Central memory CD8-positive, alpha-beta T cell (primary cell): Measurements from ENCODE around the gene TMEM106A.
"Not testable (repeated sequence)": the region's sequence is repeated elsewhere in the genome, so short reads cannot be mapped to it uniquely, and the experiment has no call there.

Source experiments
- ATAC-seq: fragments of 150-1000 bp; cut with Tn5 transposase; replicated peaks from 2 replicates; pipeline ENCODE4 v1.10.0; 2022; ENCODE audit warnings: mild to moderate bottlenecking, moderate FRiP score, moderate number of reproducible peaks; ENCODE audit not compliant: poor library complexity, severe bottlenecking; ENCODE audit errors: extremely low read depth
- DNase-seq, 2 donors: peaks; one replicate each; pipeline ENCODE4 v3.0.0; 2021; ENCODE audit warnings: low spot score in 2 of 2
- H3K27ac Mint-ChIP-seq: one replicate; pipeline ENCODE4 v1.8.0; 2022; ENCODE audit warnings: low read depth, mild to moderate bottlenecking, moderate library complexity, mixed read lengths
- H3K27me3 Mint-ChIP-seq: one replicate; pipeline ENCODE4 v1.8.0; 2022; ENCODE audit warnings: mixed read lengths
- H3K36me3 Mint-ChIP-seq: one replicate; pipeline ENCODE4 v1.8.0; 2022; ENCODE audit warnings: mild to moderate bottlenecking, moderate library complexity, mixed read lengths; ENCODE audit not compliant: insufficient read depth
- H3K4me1 Mint-ChIP-seq: one replicate; pipeline ENCODE4 v1.8.0; 2022; ENCODE audit warnings: mixed read lengths
- H3K4me3 Mint-ChIP-seq: one replicate; pipeline ENCODE4 v1.8.0; 2022; ENCODE audit warnings: mild to moderate bottlenecking, moderate library complexity, mixed read lengths
- H3K9me3 Mint-ChIP-seq: one replicate; pipeline ENCODE4 v1.8.0; 2022; ENCODE audit warnings: mixed read lengths

TMEM106A gene

GRCh38 chr17:43219746-43220380 is 8.2 kb downstream of the TMEM106A start:
- no peak overlapping the region for H3K4me3 Mint-ChIP-seq
- H3K9me3 Mint-ChIP-seq: no peaks in the 10 kb centered on the region
- ATAC-seq (no peak), DNase-seq (no peak)
- peaks cover 15% of the 10 kb centered on the region for H3K36me3 Mint-ChIP-seq
- peaks cover 20% of the 10 kb centered on the region for H3K4me1 Mint-ChIP-seq
- no peaks in the 10 kb centered on the region for H3K27me3 Mint-ChIP-seq
- no peak overlapping the region for H3K27ac Mint-ChIP-seq

- no peak overlapping the region for H3K27ac Mint-ChIP-seq
- H3K27me3 Mint-ChIP-seq: no peaks in the 10 kb centered on the region
- ATAC-seq (no peak), DNase-seq (no peak)
- no peak overlapping the region for H3K4me3 Mint-ChIP-seq
- no peaks in the 10 kb centered on the region for H3K9me3 Mint-ChIP-seq
- H3K4me1 Mint-ChIP-seq: peaks cover 20% of the 10 kb centered on the region
- H3K36me3 Mint-ChIP-seq: peaks cover 13% of the 10 kb centered on the region
These were observed 8.9 kb downstream of the TMEM106A start for GRCh38 chr17:43220511-43221125.

GRCh38 chr17:43224146-43224705 is 12.6 kb downstream of the TMEM106A start:
- H3K27ac Mint-ChIP-seq: peak overlapping the region; percentile 71
- DNase-seq: peak in 1 of 2 donors; percentile 11
- no peaks in the 10 kb centered on the region for H3K27me3 Mint-ChIP-seq

GRCh38 chr17:43226393-43226792 is 14.7 kb downstream of the TMEM106A start:
- H3K36me3 Mint-ChIP-seq: peaks cover 3% of the 10 kb centered on the region
- no peaks in the 10 kb centered on the region for H3K9me3 Mint-ChIP-seq

More at GRCh38 chr17:43224146-43224705, 12.6 kb downstream of the TMEM106A start:
- Mint-ChIP-seq H3K4me1 (peaks cover 13% of the 10 kb centered on the region), H3K9me3 (no peaks in the 10 kb centered on the region), H3K36me3 (peaks cover 6% of the 10 kb centered on the region), H3K4me3 (no peak overlapping the region)
- ATAC-seq: no peak

GRCh38 chr17:43228020-43228782 is 16.5 kb downstream of the TMEM106A start, which contains the start of gene CCDC200:
Gene CCDC200 (minus strand): TSS chr17:43228623. CDS start chr17:43228554, 69 bp downstream.
- H3K9me3 Mint-ChIP-seq, H3K4me1 Mint-ChIP-seq, H3K36me3 Mint-ChIP-seq, ATAC-seq, H3K27ac Mint-ChIP-seq, H3K4me3 Mint-ChIP-seq, H3K27me3 Mint-ChIP-seq, DNase-seq: not testable (repeated sequence)

More at GRCh38 chr17:43226393-43226792, 14.7 kb downstream of the TMEM106A start:
- Mint-ChIP-seq H3K27ac (no peak overlapping the region), H3K4me1 (peaks cover 6% of the 10 kb centered on the region), H3K4me3 (no peak overlapping the region), H3K27me3 (no peaks in the 10 kb centered on the region)
- DNase-seq (no peak), ATAC-seq (no peak)

GRCh38 chr17:43231205-43232020 is 19.7 kb downstream of the TMEM106A start:
- not testable (repeated sequence) for H3K4me3 Mint-ChIP-seq, H3K36me3 Mint-ChIP-seq, H3K4me1 Mint-ChIP-seq, H3K9me3 Mint-ChIP-seq, ATAC-seq, H3K27ac Mint-ChIP-seq, DNase-seq, H3K27me3 Mint-ChIP-seq

GRCh38 chr17:43232021-43232699 is 20.5 kb downstream of the TMEM106A start:
- not testable (repeated sequence) for ATAC-seq, H3K27me3 Mint-ChIP-seq, H3K4me1 Mint-ChIP-seq, H3K36me3 Mint-ChIP-seq, H3K9me3 Mint-ChIP-seq, H3K27ac Mint-ChIP-seq
- peak overlapping the region; percentile 30 for H3K4me3 Mint-ChIP-seq
- peak; percentile 30 to 49 for DNase-seq

- not testable (repeated sequence) for H3K27ac Mint-ChIP-seq, DNase-seq, H3K4me1 Mint-ChIP-seq, H3K4me3 Mint-ChIP-seq, H3K9me3 Mint-ChIP-seq, H3K36me3 Mint-ChIP-seq, ATAC-seq, H3K27me3 Mint-ChIP-seq
These were observed 21.6 kb downstream of the TMEM106A start for GRCh38 chr17:43233263-43233662.

- H3K4me1 Mint-ChIP-seq, H3K4me3 Mint-ChIP-seq, ATAC-seq, H3K36me3 Mint-ChIP-seq, H3K27me3 Mint-ChIP-seq, H3K27ac Mint-ChIP-seq, H3K9me3 Mint-ChIP-seq, DNase-seq: not testable (repeated sequence)
These were observed 22.2 kb downstream of the TMEM106A start, which contains the start of gene RNU2-1 for GRCh38 chr17:43233877-43234276. Gene RNU2-1 (minus strand): TSS chr17:43233977.

- not testable (repeated sequence) for DNase-seq, H3K4me3 Mint-ChIP-seq, H3K27me3 Mint-ChIP-seq, H3K9me3 Mint-ChIP-seq, H3K36me3 Mint-ChIP-seq, H3K27ac Mint-ChIP-seq, H3K4me1 Mint-ChIP-seq
- peak; percentile 43 for ATAC-seq
These were observed 27.9 kb downstream of the TMEM106A start for GRCh38 chr17:43239597-43239996.

GRCh38 chr17:43240596-43241352 is 29.1 kb downstream of the TMEM106A start:
- peak; percentile 49 for ATAC-seq
- H3K36me3 Mint-ChIP-seq, H3K27me3 Mint-ChIP-seq, H3K4me1 Mint-ChIP-seq, H3K9me3 Mint-ChIP-seq, H3K27ac Mint-ChIP-seq, H3K4me3 Mint-ChIP-seq, DNase-seq: not testable (repeated sequence)
